ENCODE data around the gene PCBP3. TPM values are rescaled to one million over a fixed set of nuclear protein-coding genes. Genes with fewer than 3 reads are reported as not detected.

The PCBP3 gene
- total and polyA plus RNA-seq, 2 of the 8 experiments (the other 6 are each of a cell fraction or from before 2014, with no cell fraction given), result 3.5 to 6.3 TPM

- TF ChIP-seq CHD7 (IDR thresholded peaks at IDR 0.05; ENCODE audit: insufficient replicate concordance, low read length) (no peak), KDM5A (IDR thresholded peaks at IDR 0.05; ENCODE audit: low read length) (no peak), E2F6 (IDR thresholded peaks at IDR 0.05) (no peak), BACH1 (IDR thresholded peaks at IDR 0.05; ENCODE audit: low read length) (no peak), CHD1 (IDR thresholded peaks at IDR 0.05; ENCODE audit: low read depth, low read length) (no peak), PHF8 (conservative IDR thresholded peaks at IDR 0.05; ENCODE audit: low read depth, low read length) (no peak)
Observed at GRCh38 chr21:45768011-45768739, 124.7 kb downstream of the PCBP3 start (continued).
